GM12864 (cell line): Measurements from ENCODE around the gene SLC26A11.

ENCODE experiments used
- DNase-seq: peaks from one replicate; pipeline ENCODE4 v3.0.0-alpha.2; 2011; ENCODE audit warnings: low read depth
- H3K4me3 ChIP-seq: 2 replicates; pipeline ENCODE4 v1.5.1; 2011; ENCODE audit warnings: mild to moderate bottlenecking, low read depth, low read length, control low read depth
- TF ChIP-seq, protein P1 (sequence below): IDR thresholded peaks from 2 replicates; pipeline ENCODE4 v1.5.1; 2011; ENCODE audit warnings: low read depth, mild to moderate bottlenecking, moderate library complexity, low read length, control low read depth, inconsistent platforms; ENCODE audit errors: missing control alignments

Gene SLC26A11

DNA sequence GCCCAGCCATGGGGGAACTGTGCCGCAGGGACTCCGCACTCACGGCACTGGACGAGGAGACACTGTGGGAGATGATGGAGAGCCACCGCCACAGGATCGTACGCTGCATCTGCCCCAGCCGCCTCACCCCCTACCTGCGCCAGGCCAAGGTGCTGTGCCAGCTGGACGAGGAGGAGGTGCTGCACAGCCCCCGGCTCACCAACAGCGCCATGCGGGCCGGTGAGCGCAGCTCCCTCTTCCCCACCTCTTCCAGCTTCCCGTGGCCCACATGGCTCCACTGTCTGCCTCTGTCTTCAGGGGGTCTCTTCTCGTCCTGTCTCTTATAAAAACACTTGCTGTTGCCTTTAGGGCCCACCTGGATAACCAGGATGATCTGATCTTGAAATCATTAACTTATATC lies 38.8 kb upstream of the SLC26A11 start:
- DNase-seq, result no peak
- H3K4me3 ChIP-seq, result no peak overlapping the region
- TF ChIP-seq, protein P1, sequence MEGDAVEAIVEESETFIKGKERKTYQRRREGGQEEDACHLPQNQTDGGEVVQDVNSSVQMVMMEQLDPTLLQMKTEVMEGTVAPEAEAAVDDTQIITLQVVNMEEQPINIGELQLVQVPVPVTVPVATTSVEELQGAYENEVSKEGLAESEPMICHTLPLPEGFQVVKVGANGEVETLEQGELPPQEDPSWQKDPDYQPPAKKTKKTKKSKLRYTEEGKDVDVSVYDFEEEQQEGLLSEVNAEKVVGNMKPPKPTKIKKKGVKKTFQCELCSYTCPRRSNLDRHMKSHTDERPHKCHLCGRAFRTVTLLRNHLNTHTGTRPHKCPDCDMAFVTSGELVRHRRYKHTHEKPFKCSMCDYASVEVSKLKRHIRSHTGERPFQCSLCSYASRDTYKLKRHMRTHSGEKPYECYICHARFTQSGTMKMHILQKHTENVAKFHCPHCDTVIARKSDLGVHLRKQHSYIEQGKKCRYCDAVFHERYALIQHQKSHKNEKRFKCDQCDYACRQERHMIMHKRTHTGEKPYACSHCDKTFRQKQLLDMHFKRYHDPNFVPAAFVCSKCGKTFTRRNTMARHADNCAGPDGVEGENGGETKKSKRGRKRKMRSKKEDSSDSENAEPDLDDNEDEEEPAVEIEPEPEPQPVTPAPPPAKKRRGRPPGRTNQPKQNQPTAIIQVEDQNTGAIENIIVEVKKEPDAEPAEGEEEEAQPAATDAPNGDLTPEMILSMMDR, result no peak

DNA sequence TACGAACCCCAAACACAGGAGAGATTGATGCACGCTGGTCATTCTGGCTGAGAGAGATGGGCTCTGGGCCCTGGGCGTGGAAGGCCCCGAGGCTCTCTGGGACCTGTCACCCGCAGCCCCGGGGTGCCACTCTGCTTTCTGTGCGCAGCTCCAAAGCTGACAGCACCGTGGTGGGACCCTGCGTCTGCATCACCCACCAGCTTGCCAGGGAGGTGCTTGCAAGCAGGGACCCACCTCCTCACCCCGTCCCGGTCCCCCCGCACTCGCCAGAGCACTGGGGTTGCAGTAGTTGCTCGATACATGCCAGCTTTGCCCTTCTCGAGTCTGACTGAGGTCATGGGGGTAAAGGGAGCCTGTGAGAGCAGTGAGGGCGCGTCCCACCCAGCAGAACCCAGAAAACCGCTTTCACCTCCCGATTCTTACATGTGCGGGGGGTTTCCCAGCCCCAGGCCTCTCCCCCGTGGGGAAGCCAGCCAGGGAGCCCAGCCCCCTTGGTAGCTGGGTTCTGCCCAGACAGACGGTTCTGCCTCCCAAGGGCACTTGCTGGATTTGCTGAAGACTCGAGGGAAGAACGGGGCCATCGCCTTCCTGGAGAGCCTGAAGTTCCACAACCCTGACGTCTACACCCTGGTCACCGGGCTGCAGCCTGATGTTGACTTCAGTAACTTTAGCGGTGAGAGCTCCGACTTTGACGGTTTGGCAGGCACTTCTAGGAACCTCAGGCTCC lies 37.9 kb upstream of the SLC26A11 start:
- H3K4me3 ChIP-seq, result no peak overlapping the region
- TF ChIP-seq, protein P1, result no peak
- no peak for DNase-seq

DNA sequence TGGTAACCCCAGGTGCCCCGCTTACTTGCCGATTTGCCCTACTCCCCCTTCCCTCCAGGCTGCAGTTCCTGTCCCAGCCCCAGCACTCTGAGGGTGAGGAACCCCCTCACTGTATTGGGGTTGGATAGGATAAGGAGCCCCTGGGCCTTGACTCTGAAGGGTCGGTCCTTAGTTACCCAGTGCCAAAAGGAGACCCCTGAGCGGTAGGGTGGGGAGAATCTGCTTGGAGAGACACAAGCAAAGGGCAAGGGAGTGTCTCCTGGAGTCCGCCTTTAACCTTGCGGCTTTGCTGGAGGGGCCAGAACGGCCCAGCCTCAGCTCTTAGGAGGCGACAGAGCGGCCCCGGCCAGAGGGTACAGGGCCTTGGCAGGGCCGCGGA lies 37.4 kb upstream of the SLC26A11 start:
- TF ChIP-seq, protein P1, result no peak
- no peak for DNase-seq
- no peak overlapping the region for H3K4me3 ChIP-seq

DNA sequence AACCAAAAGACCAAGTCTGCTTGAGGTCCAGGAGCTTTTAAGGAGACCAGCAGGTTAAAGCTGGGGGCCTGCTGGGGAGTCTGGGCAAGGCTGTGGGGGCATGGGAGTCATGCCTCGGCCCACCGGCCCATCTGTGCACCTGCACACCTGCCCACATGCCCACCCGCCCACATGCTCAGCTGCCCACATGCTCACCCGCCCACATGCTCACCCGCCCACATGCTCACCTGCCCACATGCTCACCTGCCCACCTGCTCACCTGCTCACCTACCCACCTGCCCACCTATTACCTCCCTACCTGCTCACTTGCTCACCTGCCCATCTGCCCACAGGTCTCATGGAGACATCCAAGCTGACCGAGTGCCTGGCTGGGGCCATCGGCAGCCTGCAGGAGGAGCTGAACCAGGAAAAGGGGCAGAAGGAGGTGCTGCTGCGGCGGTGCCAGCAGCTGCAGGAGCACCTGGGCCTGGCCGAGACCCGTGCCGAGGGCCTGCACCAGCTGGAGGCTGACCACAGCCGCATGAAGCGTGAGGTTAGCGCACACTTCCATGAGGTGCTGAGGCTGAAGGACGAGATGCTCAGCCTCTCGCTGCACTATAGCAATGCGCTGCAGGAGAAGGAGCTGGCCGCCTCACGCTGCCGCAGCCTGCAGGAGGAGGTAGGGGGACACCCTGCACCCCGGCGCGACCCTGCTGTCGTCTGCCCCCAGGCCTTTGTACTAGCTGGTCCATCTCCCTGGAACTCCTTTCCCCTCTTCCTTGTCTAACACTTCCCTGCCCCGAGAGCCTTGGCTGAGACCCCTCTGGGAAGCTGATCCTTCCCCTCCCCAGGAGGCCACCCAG lies 36.4 kb upstream of the SLC26A11 start:
- DNase-seq, result no peak
- no peak overlapping the region for H3K4me3 ChIP-seq
- TF ChIP-seq, protein P1, result no peak

DNA sequence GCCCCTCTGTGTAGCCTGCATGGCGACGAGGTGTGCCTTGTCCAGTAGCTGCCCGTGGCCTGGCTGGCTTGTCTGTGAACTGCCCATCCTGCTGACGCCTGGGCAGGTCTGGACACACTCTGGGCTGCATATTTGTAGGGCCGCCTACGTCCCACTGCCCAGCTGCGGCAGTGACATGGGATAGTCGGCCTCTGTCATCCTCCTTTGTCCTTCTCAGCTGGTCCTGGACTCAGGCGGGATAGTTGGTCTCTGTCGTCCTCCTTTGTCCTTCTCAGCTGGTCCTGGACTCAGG lies 35.9 kb upstream of the SLC26A11 start:
- TF ChIP-seq, protein P1, result no peak
- no peak overlapping the region for H3K4me3 ChIP-seq
- no peak for DNase-seq

DNA sequence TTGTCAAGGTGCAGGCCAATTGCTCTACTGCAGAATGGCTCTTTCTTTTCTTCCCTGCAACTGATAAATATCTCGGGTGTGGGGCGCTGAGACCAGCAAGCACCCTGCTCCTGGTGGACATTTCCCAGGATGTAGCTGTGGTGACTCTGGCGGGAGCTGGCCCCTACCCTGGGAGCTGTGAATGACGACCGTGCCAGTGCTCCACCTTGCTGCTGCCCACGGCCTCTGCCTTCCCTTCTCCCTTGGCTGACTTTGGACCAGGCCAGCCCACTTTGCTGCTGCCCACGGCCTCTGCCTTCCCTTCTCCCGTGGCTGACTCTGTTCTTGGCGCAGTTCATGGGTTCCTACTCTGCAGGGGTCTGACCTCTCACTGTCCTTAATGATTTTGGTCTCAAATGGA lies 34.3 kb upstream of the SLC26A11 start:
- no peak for DNase-seq
- TF ChIP-seq, protein P1, result no peak
- H3K4me3 ChIP-seq, result no peak overlapping the region
